ENCODE results near the gene NDUFA11. TPM values are rescaled to one million over a fixed set of nuclear protein-coding genes. Genes with fewer than 3 reads are reported as not detected.
A peak's percentile ranks its signal among the peaks of the same experiment; 100 is the strongest.

NDUFA11 gene
- 100 to 1,000 TPM; 328 to 390 TPM for polyA plus RNA-seq

DNA sequence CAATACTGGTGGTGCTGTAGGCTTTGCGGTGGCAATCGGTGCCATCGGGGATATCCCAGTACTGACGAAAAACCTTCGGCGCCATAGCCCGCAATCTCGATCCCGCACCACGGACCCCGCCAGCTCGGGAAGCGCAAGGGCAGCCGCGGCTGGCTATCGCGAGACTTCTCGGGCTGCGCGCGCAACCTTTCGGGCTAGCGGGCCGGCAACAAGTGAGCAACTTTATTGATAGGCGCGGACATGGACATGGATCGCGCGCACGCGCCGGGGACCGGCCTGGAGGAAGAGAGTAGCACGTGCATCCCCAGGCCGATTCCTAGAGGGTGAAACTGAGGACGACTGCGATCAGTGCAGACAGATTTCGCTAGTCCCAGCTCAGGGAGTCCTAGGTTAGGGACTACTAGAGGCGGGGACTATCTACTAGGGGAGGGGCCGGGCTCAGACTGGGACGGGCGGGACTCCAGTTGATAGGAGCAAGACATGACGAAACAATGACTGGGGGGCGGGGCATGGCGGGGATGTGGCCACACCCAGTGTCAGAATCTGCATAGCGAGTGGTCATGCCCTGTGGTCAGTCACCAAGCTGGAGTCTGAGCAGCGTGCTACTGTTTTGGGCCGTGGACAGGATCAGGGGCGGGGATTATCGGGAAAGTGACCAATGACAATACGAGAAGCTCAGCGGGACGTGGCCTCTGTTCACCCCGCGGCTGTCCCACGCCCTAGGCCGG is at the start of gene NDUFA11:
NDUFA11 (minus strand) TSS at position 167 of the 728 bp plus-strand sequence; CDS start at position 85, 82 bp downstream.
- WGBS, 2 donors: 0% methylated on average over 57 of the region's 57 CpGs
- Histone ChIP-seq H3K36me3 (ENCODE audit: control insufficient read depth in 2 of 2, insufficient read depth in 2 of 2, low read length in 1 of 2) (peaks cover 0 to 6% of the 10 kb centered on the region in 2 donors), H3K9me3 (ENCODE audit: control insufficient read depth in 2 of 2, insufficient read depth in 1 of 2, low read depth in 1 of 2, low read length in 1 of 2) (no peaks in the 10 kb centered on the region), H3K27me3 (ENCODE audit: control insufficient read depth in 1 of 2, insufficient read depth in 2 of 2, low read length in 2 of 2) (no peaks in the 10 kb centered on the region), H3K4me3 (ENCODE audit: low read depth in 1 of 2, low read length in 2 of 2) (peak within 1 kb of the TSS; percentile 93), H3K4me1 (ENCODE audit: control insufficient read depth in 2 of 2, insufficient read depth in 2 of 2, low read length in 1 of 2) (peaks cover 0 to 5% of the 10 kb centered on the region in 2 donors), H3K27ac (ENCODE audit: low read depth in 2 of 2, low read length in 1 of 2) (peak within 1 kb of the TSS; percentile 89 to 98)

DNA sequence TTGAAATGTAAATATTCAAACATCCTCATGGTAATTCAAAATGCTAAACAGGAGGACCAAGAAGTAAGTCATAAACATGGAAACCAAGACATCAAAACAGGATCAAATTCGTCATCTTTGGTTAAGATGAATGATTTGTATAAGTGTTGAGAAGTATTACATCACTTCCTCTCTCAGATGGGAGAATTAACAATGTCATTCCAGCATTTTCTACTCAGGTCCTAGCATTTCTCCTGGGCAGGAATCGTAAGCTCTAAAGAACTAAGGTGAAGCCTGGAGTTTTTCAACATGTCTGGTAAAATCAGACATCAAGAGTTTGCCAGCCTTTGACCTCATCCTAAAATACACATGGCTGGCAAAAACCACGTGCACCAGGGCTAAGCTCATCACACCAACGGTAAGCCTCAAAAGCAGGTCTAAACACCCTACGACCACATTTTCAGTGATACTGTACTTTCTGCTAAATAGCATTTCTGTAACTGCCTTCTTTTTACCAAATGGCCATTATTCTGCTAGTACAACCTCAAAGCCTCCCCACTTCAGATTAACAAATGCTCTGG is 49.5 kb upstream of the NDUFA11 start:
- WGBS, 2 donors: 61 to 64% methylated on average over 5 of the region's 5 CpGs
- Histone ChIP-seq H3K27me3 (ENCODE audit: control insufficient read depth in 1 of 2, insufficient read depth in 2 of 2, low read length in 2 of 2) (no peaks in the 10 kb centered on the region), H3K27ac (ENCODE audit: low read depth in 2 of 2, low read length in 1 of 2) (peak overlapping the region; percentile 8 to 66), H3K36me3 (ENCODE audit: control insufficient read depth in 2 of 2, insufficient read depth in 2 of 2, low read length in 1 of 2) (peaks cover 7 to 11% of the 10 kb centered on the region in 2 donors), H3K9me3 (ENCODE audit: control insufficient read depth in 2 of 2, insufficient read depth in 1 of 2, low read depth in 1 of 2, low read length in 1 of 2) (no peaks in the 10 kb centered on the region), H3K4me3 (ENCODE audit: low read depth in 1 of 2, low read length in 2 of 2) (no peak overlapping the region), H3K4me1 (ENCODE audit: control insufficient read depth in 2 of 2, insufficient read depth in 2 of 2, low read length in 1 of 2) (peaks cover 17% of the 10 kb centered on the region in 2 donors)

DNA sequence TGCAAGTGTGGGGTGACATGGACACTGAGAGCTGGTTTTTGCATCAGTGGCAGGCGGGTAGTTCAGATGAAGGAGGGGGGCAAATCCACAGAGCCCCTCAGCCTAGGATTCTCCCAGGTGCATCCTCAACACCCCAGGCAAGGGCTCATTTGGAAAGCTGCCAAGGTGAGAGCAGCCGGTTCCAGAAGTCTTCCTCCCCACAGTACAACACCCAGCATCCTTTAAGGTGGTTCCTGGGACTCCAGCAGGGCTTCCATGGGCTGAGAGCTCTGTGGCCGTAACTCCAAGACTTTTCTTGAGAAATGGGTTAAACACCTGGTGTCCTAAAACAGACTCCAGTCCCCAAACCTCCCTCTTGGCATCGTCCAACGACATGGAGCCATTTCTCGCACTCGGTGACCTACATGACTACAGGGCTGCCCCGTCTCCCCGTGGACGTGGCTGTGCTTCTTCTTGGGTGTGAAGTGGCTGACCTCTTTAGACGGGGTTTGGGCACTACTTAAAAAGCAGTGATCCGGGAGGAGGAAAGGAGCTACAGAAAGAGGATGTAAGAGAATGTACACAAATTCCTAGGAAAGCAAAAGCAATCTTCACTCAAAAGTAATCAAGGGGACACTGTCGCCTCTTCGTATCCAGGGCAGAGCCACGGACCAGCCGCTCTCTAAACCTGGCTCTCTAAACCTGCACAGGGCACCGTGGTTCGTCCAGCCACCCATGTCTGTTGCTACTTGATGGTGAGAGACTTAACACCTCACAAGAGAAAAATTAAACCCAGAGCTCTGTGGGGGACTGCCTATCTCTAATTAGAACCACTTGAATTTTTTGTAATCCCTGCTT is 48.8 kb upstream of the NDUFA11 start:
- Histone ChIP-seq H3K4me1 (ENCODE audit: control insufficient read depth in 2 of 2, insufficient read depth in 2 of 2, low read length in 1 of 2) (peaks cover 17 to 20% of the 10 kb centered on the region in 2 donors), H3K36me3 (ENCODE audit: control insufficient read depth in 2 of 2, insufficient read depth in 2 of 2, low read length in 1 of 2) (peaks cover 7 to 16% of the 10 kb centered on the region in 2 donors), H3K9me3 (ENCODE audit: control insufficient read depth in 2 of 2, insufficient read depth in 1 of 2, low read depth in 1 of 2, low read length in 1 of 2) (no peaks in the 10 kb centered on the region), H3K27ac (ENCODE audit: low read depth in 2 of 2, low read length in 1 of 2) (peak overlapping the region in 1 of 2 donors; percentile 67), H3K27me3 (ENCODE audit: control insufficient read depth in 1 of 2, insufficient read depth in 2 of 2, low read length in 2 of 2) (no peaks in the 10 kb centered on the region), H3K4me3 (ENCODE audit: low read depth in 1 of 2, low read length in 2 of 2) (no peak overlapping the region)
- WGBS, 2 donors: 75 to 76% methylated on average over 18 of the region's 18 CpGs

- Histone ChIP-seq H3K27ac (ENCODE audit: low read depth in 2 of 2, low read length in 1 of 2) (peak overlapping the region in 1 of 2 donors; percentile 34), H3K27me3 (ENCODE audit: control insufficient read depth in 1 of 2, insufficient read depth in 2 of 2, low read length in 2 of 2) (no peaks in the 10 kb centered on the region), H3K4me1 (ENCODE audit: control insufficient read depth in 2 of 2, insufficient read depth in 2 of 2, low read length in 1 of 2) (peaks cover 17 to 23% of the 10 kb centered on the region in 2 donors), H3K9me3 (ENCODE audit: control insufficient read depth in 2 of 2, insufficient read depth in 1 of 2, low read depth in 1 of 2, low read length in 1 of 2) (no peaks in the 10 kb centered on the region), H3K36me3 (ENCODE audit: control insufficient read depth in 2 of 2, insufficient read depth in 2 of 2, low read length in 1 of 2) (peaks cover 7 to 14% of the 10 kb centered on the region in 2 donors), H3K4me3 (ENCODE audit: low read depth in 1 of 2, low read length in 2 of 2) (no peak overlapping the region)
- 44 to 47% methylated on average over 19 of the region's 19 CpGs for WGBS, 2 donors
These were observed 47.8 kb upstream of the NDUFA11 start for GRCh38 chr19:5951338-5951861.

- no peak overlapping the region for H3K27ac ChIP-seq (ENCODE audit: low read depth in 2 of 2, low read length in 1 of 2)
- H3K36me3 ChIP-seq (ENCODE audit: control insufficient read depth in 2 of 2, insufficient read depth in 2 of 2, low read length in 1 of 2): peaks cover 7 to 14% of the 10 kb centered on the region in 2 donors
- H3K27me3 ChIP-seq (ENCODE audit: control insufficient read depth in 1 of 2, insufficient read depth in 2 of 2, low read length in 2 of 2): no peaks in the 10 kb centered on the region
- peaks cover 17 to 23% of the 10 kb centered on the region in 2 donors for H3K4me1 ChIP-seq (ENCODE audit: control insufficient read depth in 2 of 2, insufficient read depth in 2 of 2, low read length in 1 of 2)
- 60 to 67% methylated on average over 3 of the region's 3 CpGs for WGBS, 2 donors
- no peak overlapping the region for H3K4me3 ChIP-seq (ENCODE audit: low read depth in 1 of 2, low read length in 2 of 2)
- H3K9me3 ChIP-seq (ENCODE audit: control insufficient read depth in 2 of 2, insufficient read depth in 1 of 2, low read depth in 1 of 2, low read length in 1 of 2): no peaks in the 10 kb centered on the region
These were observed 47.2 kb upstream of the NDUFA11 start for GRCh38 chr19:5950741-5951140.

DNA sequence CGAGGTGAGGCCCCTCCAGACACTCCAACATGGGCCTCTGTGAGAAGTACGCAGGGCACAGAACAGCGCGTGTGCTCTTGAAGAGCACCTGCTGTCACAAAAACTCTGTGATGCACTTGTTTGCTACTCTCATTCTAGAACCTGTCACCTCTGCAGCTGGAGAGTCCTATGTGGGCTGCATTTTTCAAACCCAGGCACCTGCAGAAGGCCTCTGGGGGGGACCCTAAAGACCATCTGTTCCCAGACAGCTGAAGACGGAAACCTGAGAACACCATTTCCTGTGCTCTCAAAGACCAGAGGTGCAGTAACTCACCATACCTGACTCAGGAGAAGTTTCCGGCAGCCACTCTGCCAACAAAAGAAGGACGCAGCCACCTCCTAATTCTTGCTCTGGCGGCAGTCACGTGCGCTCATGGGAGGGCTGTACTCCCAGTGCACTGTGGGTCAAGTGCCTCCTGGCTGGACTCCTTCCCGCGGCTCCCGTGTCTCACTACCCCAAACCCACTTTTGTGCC is 46.3 kb upstream of the NDUFA11 start:
- H3K4me1 ChIP-seq (ENCODE audit: control insufficient read depth in 2 of 2, insufficient read depth in 2 of 2, low read length in 1 of 2): peaks cover 16 to 23% of the 10 kb centered on the region in 2 donors

DNA sequence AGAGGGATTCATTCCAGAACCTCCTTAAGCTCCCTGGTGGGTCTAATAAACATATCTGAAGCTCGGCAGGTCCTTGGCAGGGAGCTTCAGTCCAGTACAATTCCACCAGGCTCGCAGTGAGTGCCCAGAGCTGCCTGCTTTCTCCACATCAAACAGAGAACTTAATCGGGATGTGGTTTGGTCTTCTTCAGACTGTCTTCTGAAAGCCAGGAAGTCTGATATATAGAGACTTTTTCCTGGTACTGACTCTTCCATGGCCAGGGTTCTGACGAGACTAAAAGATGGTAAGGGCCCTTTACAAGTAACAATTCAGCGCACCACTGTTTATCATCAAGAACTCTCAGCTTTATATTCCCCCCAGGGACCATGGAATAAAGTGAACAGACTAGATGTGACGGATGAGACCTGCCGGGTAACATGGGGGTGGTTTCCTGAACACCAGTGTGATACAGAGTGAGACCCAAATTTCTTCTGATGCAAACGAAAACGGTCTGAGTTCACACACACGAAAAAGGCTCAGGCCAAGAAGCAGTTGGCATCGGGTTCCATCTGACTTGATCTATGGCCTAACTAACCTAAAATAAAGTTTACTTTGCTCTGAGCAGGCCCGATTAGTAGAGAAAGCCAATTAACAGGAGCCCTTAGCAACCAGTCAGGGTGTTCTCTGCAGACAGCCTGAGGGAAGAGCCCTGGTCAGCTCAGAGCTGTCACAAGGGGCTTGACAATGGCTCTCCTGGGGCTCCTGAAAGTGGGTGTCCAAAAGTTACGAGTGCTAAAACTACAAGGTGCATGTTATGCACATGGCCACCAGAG is 45.4 kb upstream of the NDUFA11 start:
- H3K36me3 ChIP-seq (ENCODE audit: control insufficient read depth in 2 of 2, insufficient read depth in 2 of 2, low read length in 1 of 2): peaks cover 7 to 18% of the 10 kb centered on the region in 2 donors
- H3K27me3 ChIP-seq (ENCODE audit: control insufficient read depth in 1 of 2, insufficient read depth in 2 of 2, low read length in 2 of 2): no peaks in the 10 kb centered on the region
- peak overlapping the region; percentile 21 to 66 for H3K27ac ChIP-seq (ENCODE audit: low read depth in 2 of 2, low read length in 1 of 2)
- 56 to 65% methylated on average over 13 of the region's 13 CpGs for WGBS, 2 donors
- no peak overlapping the region for H3K4me3 ChIP-seq (ENCODE audit: low read depth in 1 of 2, low read length in 2 of 2)
- H3K4me1 ChIP-seq (ENCODE audit: control insufficient read depth in 2 of 2, insufficient read depth in 2 of 2, low read length in 1 of 2): peaks cover 14 to 23% of the 10 kb centered on the region in 2 donors
- no peaks in the 10 kb centered on the region for H3K9me3 ChIP-seq (ENCODE audit: control insufficient read depth in 2 of 2, insufficient read depth in 1 of 2, low read depth in 1 of 2, low read length in 1 of 2)

More for the DNA sequence above, 46.3 kb upstream of the NDUFA11 start:
- 81 to 83% methylated on average over 13 of the region's 13 CpGs for WGBS, 2 donors
- no peaks in the 10 kb centered on the region for H3K27me3 ChIP-seq (ENCODE audit: control insufficient read depth in 1 of 2, insufficient read depth in 2 of 2, low read length in 2 of 2)
- no peaks in the 10 kb centered on the region for H3K9me3 ChIP-seq (ENCODE audit: control insufficient read depth in 2 of 2, insufficient read depth in 1 of 2, low read depth in 1 of 2, low read length in 1 of 2)
- peak overlapping the region; percentile 21 to 66 for H3K27ac ChIP-seq (ENCODE audit: low read depth in 2 of 2, low read length in 1 of 2)
- no peak overlapping the region for H3K4me3 ChIP-seq (ENCODE audit: low read depth in 1 of 2, low read length in 2 of 2)
- H3K36me3 ChIP-seq (ENCODE audit: control insufficient read depth in 2 of 2, insufficient read depth in 2 of 2, low read length in 1 of 2): peaks cover 7 to 16% of the 10 kb centered on the region in 2 donors

- peaks cover 7 to 18% of the 10 kb centered on the region in 2 donors for H3K36me3 ChIP-seq (ENCODE audit: control insufficient read depth in 2 of 2, insufficient read depth in 2 of 2, low read length in 1 of 2)
- peak overlapping the region; percentile 47 to 58 for H3K27ac ChIP-seq (ENCODE audit: low read depth in 2 of 2, low read length in 1 of 2)
- no peaks in the 10 kb centered on the region for H3K27me3 ChIP-seq (ENCODE audit: control insufficient read depth in 1 of 2, insufficient read depth in 2 of 2, low read length in 2 of 2)
- H3K4me1 ChIP-seq (ENCODE audit: control insufficient read depth in 2 of 2, insufficient read depth in 2 of 2, low read length in 1 of 2): peaks cover 11 to 19% of the 10 kb centered on the region in 2 donors
- H3K4me3 ChIP-seq (ENCODE audit: low read depth in 1 of 2, low read length in 2 of 2): no peak overlapping the region
- WGBS, 2 donors: 65 to 76% methylated on average over 13 of the region's 13 CpGs
- H3K9me3 ChIP-seq (ENCODE audit: control insufficient read depth in 2 of 2, insufficient read depth in 1 of 2, low read depth in 1 of 2, low read length in 1 of 2): no peaks in the 10 kb centered on the region
These were observed 43.8 kb upstream of the NDUFA11 start for GRCh38 chr19:5947435-5947834.

Measured in esophagus (tissue), 2 donors.